ENCODE data around the gene FAM24A.
"Not testable (repeated sequence)": the region's sequence is repeated elsewhere in the genome, so short reads cannot be mapped to it uniquely, and the experiment has no call there.

The FAM24A gene

GRCh38 chr10:122903861-122904260 lies 6.5 kb upstream of the FAM24A start:
- H3K4ac ChIP-seq (ENCODE audit: low read length); H3K79me1 ChIP-seq (ENCODE audit: low read depth, low read length); H2BK15ac ChIP-seq (ENCODE audit: low read length); H3K27ac ChIP-seq (replicated peaks; ENCODE audit: low read length); H2AK5ac ChIP-seq (ENCODE audit: low read depth, low read length); H3K18ac ChIP-seq (ENCODE audit: low read length); H2BK12ac ChIP-seq (ENCODE audit: low read length); H3K23ac ChIP-seq (ENCODE audit: low read depth, low read length, poor library complexity); H3K14ac ChIP-seq (ENCODE audit: low read length); H3K4me1 ChIP-seq (ENCODE audit: control insufficient read depth in 2 of 2, insufficient read depth in 1 of 2, low read depth in 1 of 2, low read length in 2 of 2); H4K8ac ChIP-seq (ENCODE audit: low read depth, low read length); H2AFZ ChIP-seq (ENCODE audit: low read length); DNase-seq (ENCODE audit: low spot score); H3K4me2 ChIP-seq (ENCODE audit: insufficient read depth, low read length, poor library complexity, severe bottlenecking); H3K36me3 ChIP-seq (replicated peaks in 1 of 2; ENCODE audit: control insufficient read depth in 2 of 2, insufficient read depth in 2 of 2, low read length in 2 of 2); H4K91ac ChIP-seq (ENCODE audit: low read depth, low read length, poor library complexity); H3K4me3 ChIP-seq (ENCODE audit: low read length in 2 of 2); H2BK5ac ChIP-seq (ENCODE audit: low read length); H2BK120ac ChIP-seq (ENCODE audit: low read depth, low read length); H3K9me3 ChIP-seq (replicated peaks in 1 of 2; ENCODE audit: control insufficient read depth in 2 of 2, insufficient read depth in 1 of 2, low read depth in 1 of 2, low read length in 2 of 2); H3K9ac ChIP-seq (ENCODE audit: low read depth, low read length, poor library complexity); H3K27me3 ChIP-seq (ENCODE audit: control insufficient read depth in 3 of 3, insufficient read depth in 3 of 3, low read depth in 1 of 3, low read length in 3 of 3): not testable (repeated sequence)
- no CpG with 5 or more reads among the region's 4 CpGs for whole genome bisulfite sequencing, 2 donors (ENCODE audit: extremely low coverage in 2 of 2, insufficient read length in 2 of 2, insufficient replicate concordance in 1 of 2)

DNA sequence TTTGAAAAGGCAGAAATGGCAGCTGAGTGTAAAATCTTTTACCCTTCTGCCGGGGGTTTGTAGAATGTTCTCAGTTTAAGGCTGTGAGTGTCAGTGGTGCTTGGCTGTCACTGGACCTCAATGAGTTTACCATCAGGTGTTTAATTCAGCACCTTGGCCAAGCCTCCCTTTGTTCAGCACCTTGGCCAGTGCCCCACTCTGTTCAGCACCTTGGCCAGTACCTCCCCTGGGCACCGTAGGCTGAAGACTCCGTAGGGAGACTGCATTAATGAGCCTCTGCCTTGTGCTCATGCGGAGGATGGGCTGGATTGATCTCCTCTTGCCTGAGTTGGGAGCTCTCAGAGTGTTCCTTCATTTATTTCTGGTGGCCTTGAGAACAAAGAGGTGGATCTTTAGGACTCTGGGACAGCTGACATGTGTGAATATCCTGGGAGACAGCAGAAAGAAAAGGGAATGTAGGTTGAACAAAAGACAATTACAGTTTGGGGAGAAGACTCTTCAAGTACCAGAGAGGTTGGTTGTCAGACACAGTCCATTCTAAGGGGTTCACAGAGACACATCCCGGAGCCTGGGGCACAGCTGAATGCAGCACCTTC lies 1.6 kb downstream of the FAM24A start:
- Histone ChIP-seq H3K9me3 (replicated peaks in 1 of 2; ENCODE audit: control insufficient read depth in 2 of 2, insufficient read depth in 1 of 2, low read depth in 1 of 2, low read length in 2 of 2) (peaks cover 0 to 2% of the 10 kb centered on the region in 2 donors), H4K8ac (ENCODE audit: low read depth, low read length) (no peak overlapping the region), H2BK15ac (ENCODE audit: low read length) (no peak overlapping the region), H4K91ac (ENCODE audit: low read depth, low read length, poor library complexity) (no peak overlapping the region), H3K27ac (replicated peaks; ENCODE audit: low read length) (no peak overlapping the region), H2AFZ (ENCODE audit: low read length) (no peak overlapping the region), H2AK5ac (ENCODE audit: low read depth, low read length) (no peak overlapping the region), H3K36me3 (replicated peaks in 1 of 2; ENCODE audit: control insufficient read depth in 2 of 2, insufficient read depth in 2 of 2, low read length in 2 of 2) (no peaks in the 10 kb centered on the region), H3K23ac (ENCODE audit: low read depth, low read length, poor library complexity) (no peak overlapping the region), H3K4me3 (ENCODE audit: low read length in 2 of 2) (no peak overlapping the region), H2BK5ac (ENCODE audit: low read length) (no peak overlapping the region), H3K9ac (ENCODE audit: low read depth, low read length, poor library complexity) (no peak overlapping the region), H3K14ac (ENCODE audit: low read length) (no peak overlapping the region), H3K79me1 (ENCODE audit: low read depth, low read length) (no peaks in the 10 kb centered on the region), H3K4ac (ENCODE audit: low read length) (no peak overlapping the region), H3K4me1 (ENCODE audit: control insufficient read depth in 2 of 2, insufficient read depth in 1 of 2, low read depth in 1 of 2, low read length in 2 of 2) (no peaks in the 10 kb centered on the region), H2BK12ac (ENCODE audit: low read length) (no peak overlapping the region), H3K18ac (ENCODE audit: low read length) (no peak overlapping the region), H3K4me2 (ENCODE audit: insufficient read depth, low read length, poor library complexity, severe bottlenecking) (no peak overlapping the region), H2BK120ac (ENCODE audit: low read depth, low read length) (no peak overlapping the region), H3K27me3 (ENCODE audit: control insufficient read depth in 3 of 3, insufficient read depth in 3 of 3, low read depth in 1 of 3, low read length in 3 of 3) (no peaks in the 10 kb centered on the region)
- DNase-seq (ENCODE audit: low spot score) = peak; percentile 82
- no CpG with 5 or more reads among the region's 5 CpGs for WGBS, 2 donors (ENCODE audit: extremely low coverage in 2 of 2, insufficient read length in 2 of 2, insufficient replicate concordance in 1 of 2)

DNA sequence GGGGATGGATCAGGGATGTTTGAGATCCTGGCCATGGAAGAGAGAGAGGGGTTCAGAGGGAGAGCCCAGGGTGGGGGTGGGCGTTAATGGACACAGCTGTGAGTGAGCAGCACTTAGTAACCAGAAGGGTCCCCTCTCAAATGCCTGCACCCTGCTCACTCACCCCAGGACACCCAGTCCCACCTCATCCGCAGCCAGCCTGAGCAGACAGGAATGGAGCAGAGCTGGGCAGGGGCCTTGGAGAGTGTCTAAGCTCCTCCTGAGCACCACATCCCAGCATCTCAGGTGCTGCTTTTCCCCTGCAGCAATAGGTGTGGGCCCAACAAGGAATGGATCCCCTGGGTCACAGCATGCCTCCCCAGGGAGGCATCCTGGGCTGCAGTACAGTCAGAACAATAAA lies 5.3 kb downstream of the FAM24A start:
- Histone ChIP-seq H3K23ac (ENCODE audit: low read depth, low read length, poor library complexity) (no peak overlapping the region), H2BK120ac (ENCODE audit: low read depth, low read length) (no peak overlapping the region), H2BK5ac (ENCODE audit: low read length) (no peak overlapping the region), H4K8ac (ENCODE audit: low read depth, low read length) (peak overlapping the region; percentile 48), H3K4ac (ENCODE audit: low read length) (no peak overlapping the region), H2BK15ac (ENCODE audit: low read length) (no peak overlapping the region), H4K91ac (ENCODE audit: low read depth, low read length, poor library complexity) (no peak overlapping the region), H3K27ac (replicated peaks; ENCODE audit: low read length) (no peak overlapping the region), H2AFZ (ENCODE audit: low read length) (no peak overlapping the region), H3K27me3 (ENCODE audit: control insufficient read depth in 3 of 3, insufficient read depth in 3 of 3, low read depth in 1 of 3, low read length in 3 of 3) (no peaks in the 10 kb centered on the region), H3K9ac (ENCODE audit: low read depth, low read length, poor library complexity) (no peak overlapping the region), H3K18ac (ENCODE audit: low read length) (peak overlapping the region; percentile 22), H3K4me2 (ENCODE audit: insufficient read depth, low read length, poor library complexity, severe bottlenecking) (no peak overlapping the region), H3K4me1 (ENCODE audit: control insufficient read depth in 2 of 2, insufficient read depth in 1 of 2, low read depth in 1 of 2, low read length in 2 of 2) (no peaks in the 10 kb centered on the region), H3K4me3 (ENCODE audit: low read length in 2 of 2) (peak overlapping the region in 1 of 2 donors; percentile 20), H3K36me3 (replicated peaks in 1 of 2; ENCODE audit: control insufficient read depth in 2 of 2, insufficient read depth in 2 of 2, low read length in 2 of 2) (no peaks in the 10 kb centered on the region), H2BK12ac (ENCODE audit: low read length) (no peak overlapping the region), H3K14ac (ENCODE audit: low read length) (peak overlapping the region; percentile 66), H3K9me3 (replicated peaks in 1 of 2; ENCODE audit: control insufficient read depth in 2 of 2, insufficient read depth in 1 of 2, low read depth in 1 of 2, low read length in 2 of 2) (no peaks in the 10 kb centered on the region), H3K79me1 (ENCODE audit: low read depth, low read length) (no peaks in the 10 kb centered on the region), H2AK5ac (ENCODE audit: low read depth, low read length) (no peak overlapping the region)
- no CpG with 5 or more reads among the region's 2 CpGs for WGBS, 2 donors (ENCODE audit: extremely low coverage in 2 of 2, insufficient read length in 2 of 2, insufficient replicate concordance in 1 of 2)
- no peak for DNase-seq (ENCODE audit: low spot score)

GRCh38 chr10:122930140-122930539 lies 19.7 kb downstream of the FAM24A start:
- H4K8ac ChIP-seq (ENCODE audit: low read depth, low read length) = no peak overlapping the region
- H4K91ac ChIP-seq (ENCODE audit: low read depth, low read length, poor library complexity) = no peak overlapping the region
- no peak overlapping the region for H2AFZ ChIP-seq (ENCODE audit: low read length)
- no peak overlapping the region for H2AK5ac ChIP-seq (ENCODE audit: low read depth, low read length)
- WGBS, 2 donors (ENCODE audit: extremely low coverage in 2 of 2, insufficient read length in 2 of 2, insufficient replicate concordance in 1 of 2) = no CpG with 5 or more reads among the region's 1 CpG
- H3K23ac ChIP-seq (ENCODE audit: low read depth, low read length, poor library complexity) = no peak overlapping the region
- no peak overlapping the region for H2BK120ac ChIP-seq (ENCODE audit: low read depth, low read length)
- H3K4me2 ChIP-seq (ENCODE audit: insufficient read depth, low read length, poor library complexity, severe bottlenecking) = no peak overlapping the region
- no peak overlapping the region for H2BK15ac ChIP-seq (ENCODE audit: low read length)
- no peak overlapping the region for H3K9ac ChIP-seq (ENCODE audit: low read depth, low read length, poor library complexity)
- H3K4ac ChIP-seq (ENCODE audit: low read length) = no peak overlapping the region
- H3K4me1 ChIP-seq (ENCODE audit: control insufficient read depth in 2 of 2, insufficient read depth in 1 of 2, low read depth in 1 of 2, low read length in 2 of 2) = peaks cover 0 to 2% of the 10 kb centered on the region in 2 donors
- H3K9me3 ChIP-seq (replicated peaks in 1 of 2; ENCODE audit: control insufficient read depth in 2 of 2, insufficient read depth in 1 of 2, low read depth in 1 of 2, low read length in 2 of 2) = peaks cover 2 to 3% of the 10 kb centered on the region in 2 donors
- no peak for DNase-seq (ENCODE audit: low spot score)
- no peak overlapping the region for H3K27ac ChIP-seq (replicated peaks; ENCODE audit: low read length)
- H3K18ac ChIP-seq (ENCODE audit: low read length) = no peak overlapping the region
- no peak overlapping the region for H2BK12ac ChIP-seq (ENCODE audit: low read length)
- no peak overlapping the region for H2BK5ac ChIP-seq (ENCODE audit: low read length)
- no peak overlapping the region for H3K14ac ChIP-seq (ENCODE audit: low read length)
- no peaks in the 10 kb centered on the region for H3K79me1 ChIP-seq (ENCODE audit: low read depth, low read length)
- no peaks in the 10 kb centered on the region for H3K27me3 ChIP-seq (ENCODE audit: control insufficient read depth in 3 of 3, insufficient read depth in 3 of 3, low read depth in 1 of 3, low read length in 3 of 3)
- H3K36me3 ChIP-seq (replicated peaks in 1 of 2; ENCODE audit: control insufficient read depth in 2 of 2, insufficient read depth in 2 of 2, low read length in 2 of 2) = peaks cover 0 to 17% of the 10 kb centered on the region in 2 donors
- no peak overlapping the region for H3K4me3 ChIP-seq (ENCODE audit: low read length in 2 of 2)
